CD14-positive monocyte (primary cell): Measurements from ENCODE around the gene GLI1. TPM values are rescaled to one million over a fixed set of nuclear protein-coding genes. Genes with fewer than 3 reads are reported as not detected.
A peak's percentile ranks its signal among the peaks of the same experiment; 100 is the strongest.
"Not testable (repeated sequence)": the region's sequence is repeated elsewhere in the genome, so short reads cannot be mapped to it uniquely, and the experiment has no call there.

Source experiments
- DNase-seq, 3 donors: peaks; one replicate each; pipeline ENCODE4 v3.0.0-alpha.2; 2011 to 2022
- H2AFZ ChIP-seq: 2 replicates; pipeline ENCODE4 v1.6.0; 2012; ENCODE audit warnings: mild to moderate bottlenecking, low read depth, low read length, inconsistent platforms; ENCODE audit not compliant: insufficient read depth, poor library complexity, severe bottlenecking
- H3K27ac ChIP-seq, 2 donors: 1 replicate in 1 of 2; 2 replicates in 1 of 2; pipeline ENCODE4 v1.5.1; 2012 to 2013; ENCODE audit warnings: low read length in 2 of 2, control low read depth in 1 of 2, inconsistent platforms in 1 of 2, low read depth in 1 of 2, mild to moderate bottlenecking in 1 of 2
- H3K27me3 ChIP-seq, 2 donors: one replicate each; pipeline versions ENCODE4 v1.6.0 to v1.6.1; 2011 to 2013; ENCODE audit warnings: low read length in 2 of 2; ENCODE audit not compliant: control insufficient read depth in 2 of 2, insufficient read depth in 2 of 2
- H3K36me3 ChIP-seq, 2 donors: replicated peaks in 1 of 2; 1 replicate in 1 of 2; 2 replicates in 1 of 2; pipeline versions ENCODE4 v1.5.1 to v1.6.1; 2012 to 2013; ENCODE audit warnings: low read length in 2 of 2, control low read depth in 1 of 2, inconsistent platforms in 1 of 2, mild to moderate bottlenecking in 1 of 2; ENCODE audit not compliant: insufficient read depth in 2 of 2, control insufficient read depth in 1 of 2
- H3K4me1 ChIP-seq, 2 donors: 1 replicate in 1 of 2; 2 replicates in 1 of 2; pipeline versions ENCODE4 v1.5.1 to v1.6.1; 2012 to 2013; ENCODE audit warnings: low read length in 2 of 2, control low read depth in 1 of 2, inconsistent platforms in 1 of 2, mild to moderate bottlenecking in 1 of 2, moderate library complexity in 1 of 2; ENCODE audit not compliant: insufficient read depth in 2 of 2, control insufficient read depth in 1 of 2
- H3K4me2 ChIP-seq: replicated peaks from 2 replicates; pipeline ENCODE3; 2012; ENCODE audit warnings: low read length, moderate library complexity, mild to moderate bottlenecking; ENCODE audit not compliant: poor library complexity, severe bottlenecking; ENCODE audit errors: extremely low read depth
- H3K4me3 ChIP-seq, 3 experiments: fragments of 200-600 bp in 1 of 3; sonication (generic) in 1 of 3; replicated peaks in 1 of 3; 1 replicate in 2 of 3; 2 replicates in 1 of 3; pipeline ENCODE4 v1.5.1; 2011 to 2013; ENCODE audit warnings: low read length in 3 of 3, mild to moderate bottlenecking in 3 of 3, control low read depth in 2 of 3, low read depth in 2 of 3, inconsistent platforms in 1 of 3, moderate library complexity in 1 of 3
- H3K79me2 ChIP-seq: 2 replicates; pipeline ENCODE4 v1.6.0; 2012; ENCODE audit warnings: mild to moderate bottlenecking, control low read depth, inconsistent platforms, low read length, moderate library complexity; ENCODE audit not compliant: insufficient read depth
- H3K9ac ChIP-seq: 2 replicates; pipeline ENCODE4 v1.6.0; 2017; ENCODE audit warnings: low read length, mild to moderate bottlenecking; ENCODE audit not compliant: insufficient read depth, poor library complexity, severe bottlenecking
- H3K9me3 ChIP-seq, 2 donors: replicated peaks in 1 of 2; 1 replicate in 1 of 2; 2 replicates in 1 of 2; pipeline versions ENCODE4 v1.5.1 to v1.6.1; 2012 to 2013; ENCODE audit warnings: low read length in 2 of 2, control low read depth in 1 of 2; ENCODE audit not compliant: control insufficient read depth in 1 of 2, insufficient read depth in 1 of 2
- H4K20me1 ChIP-seq: 2 replicates; pipeline ENCODE4 v1.6.0; 2012; ENCODE audit warnings: mild to moderate bottlenecking, low read length, control low read depth, moderate library complexity; ENCODE audit not compliant: insufficient read depth
- H3K27ac Mint-ChIP-seq, 7 donors: one replicate each; pipeline ENCODE4 v1.8.0; 2020; ENCODE audit warnings: mild to moderate bottlenecking in 7 of 7, mixed read lengths in 7 of 7, moderate library complexity in 6 of 7, inconsistent platforms in 2 of 7
- H3K27me3 Mint-ChIP-seq, 3 donors: one replicate each; pipeline ENCODE4 v1.8.0; 2021 to 2022; ENCODE audit warnings: low read depth in 3 of 3, mild to moderate bottlenecking in 3 of 3, mixed read lengths in 3 of 3, moderate library complexity in 3 of 3, inconsistent platforms in 1 of 3
- H3K36me3 Mint-ChIP-seq, 2 donors: one replicate each; pipeline ENCODE4 v1.8.0; 2020; ENCODE audit warnings: mixed read lengths in 2 of 2, inconsistent platforms in 1 of 2, mild to moderate bottlenecking in 1 of 2
- H3K4me1 Mint-ChIP-seq: one replicate; pipeline ENCODE4 v1.8.0; 2020; ENCODE audit warnings: mild to moderate bottlenecking, mixed read lengths
- H3K4me3 Mint-ChIP-seq, 2 donors: one replicate each; pipeline ENCODE4 v1.8.0; 2020; ENCODE audit warnings: mild to moderate bottlenecking in 2 of 2, mixed read lengths in 2 of 2, moderate library complexity in 1 of 2
- H3K9me3 Mint-ChIP-seq, 7 donors: one replicate each; pipeline ENCODE4 v1.8.0; 2020 to 2022; ENCODE audit warnings: mixed read lengths in 7 of 7, mild to moderate bottlenecking in 6 of 7, moderate library complexity in 6 of 7, inconsistent platforms in 2 of 7
- CTCF ChIP-seq: fragments of 200-600 bp; IDR thresholded peaks from one replicate; pipeline ENCODE4 v1.8.0; 2022; ENCODE audit warnings: antibody characterized with exemption, mild to moderate bottlenecking
- WGBS: methylation state at CpG from one replicate; pipeline ENCODE4 v1.1.5; 2013; ENCODE audit warnings: missing lambda C conversion rate; ENCODE audit not compliant: insufficient coverage; 5-methylcytosine and 5-hydroxymethylcytosine counted together
- intact Hi-C, 2 donors: fragments of 100-400 bp; cut with micrococcal nuclease; formaldehyde crosslinking; loops; one replicate each; pipeline versions ENCODE4 v1.15.0 to v1.15.1; 2023
- polyA plus RNA-seq, 3 donors: library from polyadenylated mRNA; depleted of rRNA in 1 of 3; unstranded in 2 of 3; stranded (reverse) in 1 of 3; fragments of 300-500 nt in 2 of 3; fragments of >200 nt in 1 of 3; fragmentation: Illumina TruSeq in 2 of 3; gene quantifications; 1 replicate in 2 of 3; 2 replicates in 1 of 3; pipeline ENCODE4 v1.2.3, GENCODE V29; 2012 to 2021

The GLI1 gene
- polyA plus RNA-seq, 3 donors: 0.05 TPM; not detected in 2

- Histone ChIP-seq H3K9ac (no peak overlapping the region), H3K4me3 (no peak overlapping the region), H3K4me2 (no peak overlapping the region), H3K27ac (no peak overlapping the region), H3K79me2 (no peaks in the 10 kb centered on the region), H3K4me1 (no peaks in the 10 kb centered on the region), H3K9me3 (no peaks in the 10 kb centered on the region), H2AFZ (no peak overlapping the region), H3K27me3 (no peaks in the 10 kb centered on the region), H3K36me3 (peaks cover 70 to 93% of the 10 kb centered on the region in 2 donors), H4K20me1 (peaks cover 10% of the 10 kb centered on the region)
- intact Hi-C loops: no loop called here
- Mint-ChIP-seq H3K4me3 (no peak overlapping the region), H3K9me3 (peaks cover 0 to 2% (median 0%) of the 10 kb centered on the region in 7 donors), H3K36me3 (peaks cover 79 to 99% of the 10 kb centered on the region in 2 donors), H3K27me3 (peaks cover 0 to 2% (median 0%) of the 10 kb centered on the region in 3 donors), H3K27ac (peak overlapping the region in 1 of 7 donors; percentile 32), H3K4me1 (no peaks in the 10 kb centered on the region)
- DNase-seq: no peak
- WGBS: 96% methylated on average over 9 of the region's 11 CpGs
- TF ChIP-seq CTCF: no peak
Measured at GRCh38 chr12:57500213-57500612, 40.6 kb downstream of the GLI1 start.

DNA sequence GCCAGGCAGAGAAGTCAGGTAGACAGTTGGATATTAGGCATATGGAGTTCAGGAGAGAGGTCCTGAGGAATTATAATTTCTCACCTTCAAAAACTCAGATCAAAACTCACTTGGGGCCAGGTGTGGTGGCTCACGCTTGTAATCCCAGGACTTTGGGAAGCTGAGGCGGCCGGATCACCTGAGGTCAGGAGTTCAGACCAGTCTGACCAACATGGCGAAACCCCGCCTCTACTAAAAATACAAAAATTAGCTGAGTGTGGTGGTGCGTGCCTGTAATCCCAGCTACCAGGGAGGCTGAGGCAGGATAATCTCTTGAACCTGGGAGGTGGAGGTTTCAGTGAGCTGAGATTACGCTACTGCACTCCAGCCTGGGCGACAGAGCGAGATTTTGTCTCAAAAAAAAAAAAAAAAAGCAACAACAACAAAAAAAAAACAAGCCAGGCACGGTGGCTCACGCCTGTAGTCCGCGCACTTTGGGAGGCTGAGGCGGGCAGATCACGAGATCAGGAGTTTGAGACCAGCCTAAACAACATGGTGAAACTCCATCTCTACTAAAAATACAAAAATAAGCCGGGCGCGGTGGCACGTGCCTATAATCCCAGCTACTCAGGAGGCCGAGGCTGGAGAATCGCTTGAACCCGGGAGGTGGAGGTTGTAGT lies 42.9 kb downstream of the GLI1 start:
- H3K4me3 ChIP-seq, H3K27me3 ChIP-seq, H3K4me1 Mint-ChIP-seq, H3K4me2 ChIP-seq, H3K9ac ChIP-seq, H4K20me1 ChIP-seq, H3K79me2 ChIP-seq, H3K27me3 Mint-ChIP-seq, H2AFZ ChIP-seq, H3K4me1 ChIP-seq, H3K9me3 Mint-ChIP-seq, DNase-seq, intact Hi-C loops, H3K4me3 Mint-ChIP-seq, H3K9me3 ChIP-seq, H3K27ac ChIP-seq: not testable (repeated sequence)
- WGBS: 100% methylated on average over 5 of the region's 22 CpGs
- Mint-ChIP-seq H3K36me3 (peaks cover 78 to 93% of the 10 kb centered on the region in 2 donors), H3K27ac (peak overlapping the region in 1 of 7 donors; percentile 73)
- peaks cover 74 to 90% of the 10 kb centered on the region in 2 donors for H3K36me3 ChIP-seq

- H3K36me3 ChIP-seq: peaks cover 63 to 81% of the 10 kb centered on the region in 2 donors
- H3K4me2 ChIP-seq: not testable (repeated sequence)
Measured at GRCh38 chr12:57506541-57506940, 47.0 kb downstream of the GLI1 start.

DNA sequence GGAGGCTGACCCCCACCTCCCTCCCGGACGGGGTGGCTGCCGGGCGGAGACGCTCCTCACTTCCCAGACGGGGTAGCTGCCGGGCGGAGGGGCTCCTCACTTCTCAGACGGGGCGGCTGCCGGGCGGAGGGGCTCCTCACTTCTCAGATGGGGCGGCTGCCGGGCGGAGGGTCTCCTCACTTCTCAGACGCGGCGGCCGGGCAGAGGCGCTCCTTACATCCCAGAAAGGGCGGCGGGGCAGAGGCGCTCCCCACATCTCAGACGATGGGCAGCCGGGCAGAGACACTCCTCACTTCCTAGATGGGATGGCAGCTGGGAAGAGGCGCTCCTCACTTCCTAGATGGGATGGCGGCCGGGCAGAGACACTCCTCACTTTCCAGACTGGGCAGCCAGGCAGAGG lies 48.2 kb downstream of the GLI1 start:
- H3K27ac ChIP-seq, H3K9ac ChIP-seq, H3K4me1 Mint-ChIP-seq, H3K79me2 ChIP-seq, H3K4me3 Mint-ChIP-seq, H3K4me2 ChIP-seq, intact Hi-C loops, H3K9me3 ChIP-seq, DNase-seq, H3K4me3 ChIP-seq, H3K9me3 Mint-ChIP-seq, H3K27me3 Mint-ChIP-seq, H2AFZ ChIP-seq, H3K4me1 ChIP-seq, H3K27me3 ChIP-seq, H4K20me1 ChIP-seq: not testable (repeated sequence)
- WGBS: no CpG with 5 or more reads among the region's 28 CpGs
- H3K36me3 ChIP-seq: peaks cover 65 to 81% of the 10 kb centered on the region in 2 donors
- Mint-ChIP-seq H3K36me3 (peaks cover 73 to 86% of the 10 kb centered on the region in 2 donors), H3K27ac (peak overlapping the region in 1 of 7 donors; percentile 66)

More at GRCh38 chr12:57506541-57506940, 47.0 kb downstream of the GLI1 start:
- WGBS: no CpG with 5 or more reads among the region's 4 CpGs
- DNase-seq, H4K20me1 ChIP-seq, H2AFZ ChIP-seq, H3K4me1 ChIP-seq, H3K27me3 Mint-ChIP-seq, H3K9ac ChIP-seq, H3K9me3 Mint-ChIP-seq, H3K79me2 ChIP-seq, intact Hi-C loops, H3K4me3 ChIP-seq, H3K27ac ChIP-seq, H3K27me3 ChIP-seq, H3K9me3 ChIP-seq, H3K4me1 Mint-ChIP-seq, H3K4me3 Mint-ChIP-seq: not testable (repeated sequence)
- Mint-ChIP-seq H3K27ac (peak overlapping the region in 1 of 7 donors; percentile 10), H3K36me3 (peaks cover 70 to 86% of the 10 kb centered on the region in 2 donors)
